OCI-LY3 (cell line): ENCODE data around the gene SRP9.

Experiments used
- EZH2phosphoT487 ChIP-seq: fragments of 200-600 bp; shearing (Covaris generic); IDR thresholded peaks from 2 replicates; pipeline ENCODE4 v1.6.1; 2018; ENCODE audit warnings: antibody characterized with exemption, mixed run types, low read depth
- TF ChIP-seq, protein P1 (sequence below): fragments of 200-600, 300-600 bp; sonication (generic); IDR thresholded peaks from 2 replicates; pipeline ENCODE4 v1.5.1; 2014; ENCODE audit warnings: antibody characterized with exemption, low read length, low read depth

DNA sequence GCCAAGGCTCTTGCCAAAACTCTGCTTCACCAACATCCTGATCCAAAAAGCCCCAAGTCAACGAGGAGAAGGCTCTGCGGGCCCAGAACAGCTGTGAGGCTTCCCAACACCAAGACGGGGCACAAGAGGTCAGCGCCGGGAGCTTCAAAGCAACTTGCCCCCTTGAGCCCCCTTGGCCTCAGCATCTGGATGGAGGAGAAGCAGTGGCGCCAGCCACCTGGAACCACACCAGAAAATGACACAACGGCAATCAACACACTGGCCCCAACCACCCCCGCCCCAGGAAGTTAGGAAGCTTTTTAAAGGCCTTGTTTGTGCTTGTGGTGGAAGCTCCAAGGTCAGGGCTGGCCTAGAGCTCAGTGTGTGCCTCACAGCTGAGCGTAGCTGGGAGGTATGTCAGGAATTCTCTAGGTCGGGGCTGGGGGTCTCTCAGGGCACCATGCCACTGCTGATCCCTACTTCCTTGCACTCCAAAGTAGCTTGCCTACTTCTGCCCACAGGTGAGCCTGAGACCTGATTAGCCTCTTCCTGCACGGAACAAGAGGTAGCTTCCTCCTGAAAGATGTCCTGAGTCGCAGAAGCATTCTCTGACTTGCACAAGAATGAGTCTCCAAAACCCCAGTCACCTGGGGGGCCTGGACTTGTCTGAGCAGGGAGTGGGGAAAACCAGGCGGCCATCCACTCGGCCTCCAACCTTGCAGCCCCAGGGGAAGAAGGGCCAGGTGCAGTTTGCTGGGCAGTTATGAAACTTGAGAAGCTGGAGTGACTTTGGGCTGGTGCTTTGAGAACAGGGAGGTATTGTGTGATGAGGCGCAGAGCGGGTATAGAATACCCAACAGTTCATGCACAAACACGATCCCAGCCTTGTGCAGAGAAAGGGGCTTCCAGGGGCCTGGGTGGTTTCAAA is 9.7 kb upstream of the SRP9 start:
- TF ChIP-seq, protein P1, sequence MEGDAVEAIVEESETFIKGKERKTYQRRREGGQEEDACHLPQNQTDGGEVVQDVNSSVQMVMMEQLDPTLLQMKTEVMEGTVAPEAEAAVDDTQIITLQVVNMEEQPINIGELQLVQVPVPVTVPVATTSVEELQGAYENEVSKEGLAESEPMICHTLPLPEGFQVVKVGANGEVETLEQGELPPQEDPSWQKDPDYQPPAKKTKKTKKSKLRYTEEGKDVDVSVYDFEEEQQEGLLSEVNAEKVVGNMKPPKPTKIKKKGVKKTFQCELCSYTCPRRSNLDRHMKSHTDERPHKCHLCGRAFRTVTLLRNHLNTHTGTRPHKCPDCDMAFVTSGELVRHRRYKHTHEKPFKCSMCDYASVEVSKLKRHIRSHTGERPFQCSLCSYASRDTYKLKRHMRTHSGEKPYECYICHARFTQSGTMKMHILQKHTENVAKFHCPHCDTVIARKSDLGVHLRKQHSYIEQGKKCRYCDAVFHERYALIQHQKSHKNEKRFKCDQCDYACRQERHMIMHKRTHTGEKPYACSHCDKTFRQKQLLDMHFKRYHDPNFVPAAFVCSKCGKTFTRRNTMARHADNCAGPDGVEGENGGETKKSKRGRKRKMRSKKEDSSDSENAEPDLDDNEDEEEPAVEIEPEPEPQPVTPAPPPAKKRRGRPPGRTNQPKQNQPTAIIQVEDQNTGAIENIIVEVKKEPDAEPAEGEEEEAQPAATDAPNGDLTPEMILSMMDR: no peak
- TF ChIP-seq EZH2phosphoT487: no peak
